Measurements from ENCODE around the gene RNU6-9.

GRCh38 chr19:854549-854948 lies 38.7 kb upstream of the RNU6-9 start:
- TF ChIP-seq CTCF (IDR thresholded peaks at IDR 0.05; ENCODE audit: low read depth, low read length, poor library complexity, severe bottlenecking) (no peak), EZH2phosphoT487 (IDR thresholded peaks at IDR 0.05; ENCODE audit: borderline replicate concordance, low read length) (no peak)

All from DOHH2 (cell line).